ENCODE results near the gene MOB1A. TPM values are rescaled to one million over a fixed set of nuclear protein-coding genes. Genes with fewer than 3 reads are reported as not detected.

The MOB1A gene
- total RNA-seq, 1 experiment from 2014 or later = 88.2 TPM

DNA sequence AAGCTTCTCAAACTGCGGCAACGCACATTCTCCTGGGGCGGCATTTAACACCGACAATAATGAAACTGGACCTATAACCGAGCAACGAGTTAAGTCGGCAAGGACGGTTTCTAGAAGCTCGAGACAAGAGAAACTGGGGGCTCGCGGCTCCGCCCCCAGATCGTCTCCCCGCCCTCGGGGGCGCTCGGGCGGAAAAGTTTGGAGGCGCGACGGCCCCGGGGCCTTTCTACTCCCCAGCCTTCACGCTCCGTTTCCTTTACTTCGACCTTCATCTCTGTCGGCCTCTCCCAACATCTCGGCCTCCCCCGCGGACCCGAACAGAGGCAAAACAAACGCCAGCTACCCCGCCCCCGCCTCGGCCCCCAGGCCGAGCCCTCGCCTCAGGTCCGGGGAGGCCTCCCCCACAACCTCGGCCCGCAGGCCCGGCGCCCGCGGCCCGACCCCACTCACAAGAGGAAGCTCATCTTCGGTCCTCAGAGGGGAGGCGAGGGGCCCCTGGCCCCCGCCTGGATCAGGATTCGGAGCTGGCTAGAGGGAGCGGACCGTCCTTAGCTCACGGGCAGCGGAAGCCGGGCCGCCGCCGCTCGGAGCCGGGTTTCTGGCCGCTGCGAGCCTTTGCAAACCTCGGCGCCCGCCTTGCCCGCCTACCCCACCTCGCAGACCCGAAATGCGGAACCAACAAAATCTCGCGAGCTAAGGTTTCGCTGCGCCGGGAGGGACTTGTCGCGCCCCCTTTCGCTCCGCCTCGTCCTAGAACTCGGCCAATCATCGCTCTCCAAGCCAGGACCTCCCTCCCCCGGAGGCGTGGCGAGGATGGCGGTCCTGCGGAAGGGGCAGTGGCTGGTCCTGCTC is at the start of gene MOB1A (continued):
- TF ChIP-seq JAZF1 (CRISPR knock-in tag; IDR thresholded peaks at IDR 0.05) (no peak), ARID4B (CRISPR knock-in tag; IDR thresholded peaks at IDR 0.05; ENCODE audit: borderline replicate concordance) (peak; percentile 74; the same call in 1 of the 2 replicates), ERG (CRISPR knock-in tag; IDR thresholded peaks at IDR 0.05) (no peak), ZNF219 (CRISPR knock-in tag; IDR thresholded peaks at IDR 0.05; ENCODE audit: borderline replicate concordance) (no peak; the same call in 1 of the 2 replicates), FOXP1 (CRISPR knock-in tag; IDR thresholded peaks at IDR 0.05; ENCODE audit: borderline replicate concordance) (peak; percentile 56; the same call in 1 of the 2 replicates), GRHL2 (CRISPR knock-in tag; IDR thresholded peaks at IDR 0.05; ENCODE audit: insufficient replicate concordance, severe bottlenecking) (no peak), ZNF396 (CRISPR knock-in tag; IDR thresholded peaks at IDR 0.05; ENCODE audit: borderline replicate concordance) (no peak), ZNF317 (CRISPR knock-in tag; IDR thresholded peaks at IDR 0.05; ENCODE audit: borderline replicate concordance, low read depth) (peak; percentile 45; the same call in 1 of the 2 replicates), STAT6 (CRISPR knock-in tag; conservative IDR thresholded peaks at IDR 0.05; ENCODE audit: low read depth) (no peak), NR2C2 (CRISPR knock-in tag; IDR thresholded peaks at IDR 0.05) (no peak), FOXJ3 (CRISPR knock-in tag; IDR thresholded peaks at IDR 0.05; ENCODE audit: borderline replicate concordance) (no peak), MXD4 (CRISPR knock-in tag; IDR thresholded peaks at IDR 0.05; ENCODE audit: borderline replicate concordance) (no peak), AFF4 (CRISPR knock-in tag; IDR thresholded peaks at IDR 0.05; ENCODE audit: borderline replicate concordance) (no peak), MYBL2 (CRISPR knock-in tag; IDR thresholded peaks at IDR 0.05) (no peak), SMAD4 (CRISPR knock-in tag; IDR thresholded peaks at IDR 0.05) (no peak), TP53 (CRISPR knock-in tag; IDR thresholded peaks at IDR 0.05) (no peak), TEAD4 (CRISPR knock-in tag; IDR thresholded peaks at IDR 0.05) (no peak)
- TF ChIP-seq, protein P1, sequence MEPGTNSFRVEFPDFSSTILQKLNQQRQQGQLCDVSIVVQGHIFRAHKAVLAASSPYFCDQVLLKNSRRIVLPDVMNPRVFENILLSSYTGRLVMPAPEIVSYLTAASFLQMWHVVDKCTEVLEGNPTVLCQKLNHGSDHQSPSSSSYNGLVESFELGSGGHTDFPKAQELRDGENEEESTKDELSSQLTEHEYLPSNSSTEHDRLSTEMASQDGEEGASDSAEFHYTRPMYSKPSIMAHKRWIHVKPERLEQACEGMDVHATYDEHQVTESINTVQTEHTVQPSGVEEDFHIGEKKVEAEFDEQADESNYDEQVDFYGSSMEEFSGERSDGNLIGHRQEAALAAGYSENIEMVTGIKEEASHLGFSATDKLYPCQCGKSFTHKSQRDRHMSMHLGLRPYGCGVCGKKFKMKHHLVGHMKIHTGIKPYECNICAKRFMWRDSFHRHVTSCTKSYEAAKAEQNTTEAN (CRISPR knock-in tag; IDR thresholded peaks at IDR 0.05) = 0 out of 2 replicates have a peak, but pooled peaks have one; percentile 36
- TF ChIP-seq, protein P2, sequence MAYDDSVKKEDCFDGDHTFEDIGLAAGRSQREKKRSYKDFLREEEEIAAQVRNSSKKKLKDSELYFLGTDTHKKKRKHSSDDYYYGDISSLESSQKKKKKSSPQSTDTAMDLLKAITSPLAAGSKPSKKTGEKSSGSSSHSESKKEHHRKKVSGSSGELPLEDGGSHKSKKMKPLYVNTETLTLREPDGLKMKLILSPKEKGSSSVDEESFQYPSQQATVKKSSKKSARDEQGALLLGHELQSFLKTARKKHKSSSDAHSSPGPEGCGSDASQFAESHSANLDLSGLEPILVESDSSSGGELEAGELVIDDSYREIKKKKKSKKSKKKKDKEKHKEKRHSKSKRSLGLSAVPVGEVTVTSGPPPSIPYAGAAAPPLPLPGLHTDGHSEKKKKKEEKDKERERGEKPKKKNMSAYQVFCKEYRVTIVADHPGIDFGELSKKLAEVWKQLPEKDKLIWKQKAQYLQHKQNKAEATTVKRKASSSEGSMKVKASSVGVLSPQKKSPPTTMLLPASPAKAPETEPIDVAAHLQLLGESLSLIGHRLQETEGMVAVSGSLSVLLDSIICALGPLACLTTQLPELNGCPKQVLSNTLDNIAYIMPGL (CRISPR knock-in tag; IDR thresholded peaks at IDR 0.05) = peak; percentile 77
- TF ChIP-seq, protein P3, sequence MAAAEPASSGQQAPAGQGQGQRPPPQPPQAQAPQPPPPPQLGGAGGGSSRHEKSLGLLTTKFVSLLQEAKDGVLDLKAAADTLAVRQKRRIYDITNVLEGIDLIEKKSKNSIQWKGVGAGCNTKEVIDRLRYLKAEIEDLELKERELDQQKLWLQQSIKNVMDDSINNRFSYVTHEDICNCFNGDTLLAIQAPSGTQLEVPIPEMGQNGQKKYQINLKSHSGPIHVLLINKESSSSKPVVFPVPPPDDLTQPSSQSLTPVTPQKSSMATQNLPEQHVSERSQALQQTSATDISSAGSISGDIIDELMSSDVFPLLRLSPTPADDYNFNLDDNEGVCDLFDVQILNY (CRISPR knock-in tag; IDR thresholded peaks at IDR 0.05) = no peak
